Adrenal gland (tissue), 12 donors: ENCODE data around the gene AUTS2. TPM values are rescaled to one million over a fixed set of nuclear protein-coding genes. Genes with fewer than 3 reads are reported as not detected.

Experiments
- DNase-seq, 7 donors: peaks; one replicate each; pipeline ENCODE4 v3.0.0-alpha.2; 2019 to 2020
- H3K27ac ChIP-seq, 5 donors: fragments of 200-600 bp; sonication (generic) in 4 of 5; 1 replicate in 3 of 5; 2 replicates in 2 of 5; pipeline versions ENCODE4 v1.5.1 to v1.8.0; 2016 to 2020; ENCODE audit warnings: mild to moderate bottlenecking in 1 of 5
- H3K27me3 ChIP-seq: fragments of 200-600 bp; 2 replicates; pipeline ENCODE4 v1.8.0; 2021
- H3K36me3 ChIP-seq, 2 donors: fragments of 200-600 bp; replicated peaks in 1 of 2; 1 replicate in 1 of 2; 2 replicates in 1 of 2; pipeline versions ENCODE4 v1.5.1 to v1.8.0; 2018 to 2022
- H3K4me1 ChIP-seq, 2 donors: fragments of 200-600 bp; replicated peaks in 1 of 2; 1 replicate in 1 of 2; 2 replicates in 1 of 2; pipeline versions ENCODE4 v1.5.1 to v1.8.0; 2018 to 2021
- H3K4me3 ChIP-seq, 4 donors: fragments of 200-600 bp; sonication (generic) in 3 of 4; one replicate each; pipeline ENCODE4 v1.5.1; 2016 to 2018
- H3K9me3 ChIP-seq, 3 donors: fragments of 200-600 bp; sonication (generic) in 1 of 3; replicated peaks in 1 of 3; 1 replicate in 2 of 3; 2 replicates in 1 of 3; pipeline versions ENCODE4 v1.5.1 to v1.8.0; 2016 to 2021
- POLR2A ChIP-seq, 2 donors: fragments of 450-650 bp; IDR thresholded peaks; one replicate each; pipeline ENCODE4 v1.6.1; 2017; ENCODE audit warnings: antibody characterized with exemption in 2 of 2, mild to moderate bottlenecking in 2 of 2, moderate library complexity in 1 of 2
- WGBS, 4 donors: extraction: QIAGEN DNeasy Blood & Tissue Kit in 2 of 4; methylation state at CpG; one replicate each; pipeline versions ENCODE4 v1.1.5 to v1.1.7; 2013 to 2017; 5-methylcytosine and 5-hydroxymethylcytosine counted together
- intact Hi-C, 2 donors: fragments of 100-400 bp; cut with DNase I; formaldehyde crosslinking; loops; one replicate each; pipeline versions ENCODE4 v1.14.1 to v1.15.0; 2022 to 2023
- polyA plus RNA-seq, 3 donors: library from polyadenylated mRNA; stranded (reverse); fragments of 200-250 nt in 2 of 3; fragments of 350-450 nt in 1 of 3; fragmentation: Illumina TruSeq in 1 of 3; extraction: RNeasy Lipid Tissue Mini Kit (QIAGEN cat#74804) in 1 of 3; gene quantifications; one replicate each; pipeline ENCODE4 v1.2.3, GENCODE V29; 2013 to 2014
- total RNA-seq, 9 donors: library from RNA; depleted of rRNA in 4 of 9; stranded (reverse); fragments of >200 nt in 4 of 9; fragments of 120-200 nt in 1 of 9; fragmentation: NEBNext Ultra II Directional in 1 of 9; extraction: Animal tissue kit (Norgen Biotek cat#: 25700) in 1 of 9; gene quantifications; one replicate each; pipeline versions ENCODE4 v1.1.0 to v1.2.4, GENCODE V29; 2013 to 2023
- TF ChIP-seq, protein P1 (sequence below), 6 experiments: fragments of 450-650 bp in 4 of 6; fragments of 200-600 bp in 2 of 6; sonication (generic) in 1 of 6; IDR thresholded peaks; 1 replicate in 5 of 6; 2 replicates in 1 of 6; pipeline versions ENCODE4 v1.5.1 to v1.8.0; 2016 to 2021; ENCODE audit warnings: antibody characterized with exemption in 6 of 6, mild to moderate bottlenecking in 2 of 6, moderate library complexity in 1 of 6
- donor health status: healthy with polysubstance abuse.
- donor health status: Bipolar disorder and iron deficiency.
- donor health status: DM: yes; HTN: yes; CAD: no.
- donor health status: DM: no; HTN: no; CAD: no.
- donor health status: DM: no; HTN: no; CAD: no.
- donor health status: DM: yes; HTN: yes; CAD: no.

AUTS2 gene
- total and polyA plus RNA-seq, 12 donors: 6.4 to 44.0 (median 15.2) TPM

DNA sequence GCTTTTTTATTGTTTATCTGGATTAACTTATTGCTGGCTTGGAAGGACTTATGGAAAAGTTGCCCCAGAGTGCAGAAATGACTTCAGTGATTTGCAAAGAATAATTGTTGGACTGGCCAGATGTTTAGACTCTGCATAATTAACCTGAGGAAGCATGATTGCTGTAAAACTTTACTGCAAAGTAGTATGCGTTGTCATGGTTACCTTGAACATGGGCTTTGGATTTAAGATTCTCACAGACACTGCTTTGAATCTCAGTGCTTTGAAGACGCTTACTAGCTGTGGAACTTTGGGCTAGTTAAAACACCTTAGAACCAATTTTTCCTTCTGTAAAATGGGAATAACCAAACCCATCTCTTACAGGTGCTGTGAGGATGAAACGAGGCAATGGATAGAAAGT is 1108.4 kb downstream of the AUTS2 start:
- no peaks in the 10 kb centered on the region for H3K4me1 ChIP-seq
- H3K4me3 ChIP-seq: no peak overlapping the region
- intact Hi-C loops: no loop called here
- no peak for TF ChIP-seq POLR2A (IDR thresholded peaks at IDR 0.05)
- TF ChIP-seq, protein P1, sequence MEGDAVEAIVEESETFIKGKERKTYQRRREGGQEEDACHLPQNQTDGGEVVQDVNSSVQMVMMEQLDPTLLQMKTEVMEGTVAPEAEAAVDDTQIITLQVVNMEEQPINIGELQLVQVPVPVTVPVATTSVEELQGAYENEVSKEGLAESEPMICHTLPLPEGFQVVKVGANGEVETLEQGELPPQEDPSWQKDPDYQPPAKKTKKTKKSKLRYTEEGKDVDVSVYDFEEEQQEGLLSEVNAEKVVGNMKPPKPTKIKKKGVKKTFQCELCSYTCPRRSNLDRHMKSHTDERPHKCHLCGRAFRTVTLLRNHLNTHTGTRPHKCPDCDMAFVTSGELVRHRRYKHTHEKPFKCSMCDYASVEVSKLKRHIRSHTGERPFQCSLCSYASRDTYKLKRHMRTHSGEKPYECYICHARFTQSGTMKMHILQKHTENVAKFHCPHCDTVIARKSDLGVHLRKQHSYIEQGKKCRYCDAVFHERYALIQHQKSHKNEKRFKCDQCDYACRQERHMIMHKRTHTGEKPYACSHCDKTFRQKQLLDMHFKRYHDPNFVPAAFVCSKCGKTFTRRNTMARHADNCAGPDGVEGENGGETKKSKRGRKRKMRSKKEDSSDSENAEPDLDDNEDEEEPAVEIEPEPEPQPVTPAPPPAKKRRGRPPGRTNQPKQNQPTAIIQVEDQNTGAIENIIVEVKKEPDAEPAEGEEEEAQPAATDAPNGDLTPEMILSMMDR (IDR thresholded peaks at IDR 0.05): no peak
- DNase-seq: no peak
- WGBS, 4 donors: 94 to 98% (median 96%) methylated on average over 3 of the region's 3 CpGs
- H3K27me3 ChIP-seq: no peaks in the 10 kb centered on the region
- no peaks in the 10 kb centered on the region for H3K9me3 ChIP-seq
- H3K36me3 ChIP-seq: no peaks in the 10 kb centered on the region
- no peak overlapping the region for H3K27ac ChIP-seq

DNA sequence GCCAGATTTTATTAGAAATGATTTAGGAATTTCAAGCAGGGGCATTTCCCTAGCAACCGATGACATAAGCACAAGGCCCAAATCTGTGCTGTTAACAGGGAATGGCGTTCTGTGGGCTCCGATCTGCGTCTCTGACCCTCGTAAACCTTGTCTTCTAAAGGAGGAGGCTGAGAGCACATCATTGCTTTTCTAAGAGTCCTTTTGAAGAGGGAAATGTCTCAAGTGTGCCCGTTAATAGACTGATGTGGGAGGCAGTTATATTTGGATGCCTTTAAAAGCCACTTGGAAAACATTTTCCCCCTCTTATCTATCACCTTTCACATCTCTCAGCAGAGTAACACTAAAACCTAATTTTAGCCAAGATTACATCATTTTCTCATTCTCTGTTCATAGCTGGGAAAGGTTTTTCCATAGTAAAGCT is 1109.6 kb downstream of the AUTS2 start:
- H3K4me3 ChIP-seq: no peak overlapping the region
- 85 to 95% (median 90%) methylated on average over 6 of the region's 6 CpGs for WGBS, 4 donors
- DNase-seq: no peak
- TF ChIP-seq, protein P1 (IDR thresholded peaks at IDR 0.05): no peak
- TF ChIP-seq POLR2A (IDR thresholded peaks at IDR 0.05): no peak
- H3K9me3 ChIP-seq: no peaks in the 10 kb centered on the region
- no peak overlapping the region for H3K27ac ChIP-seq
- H3K36me3 ChIP-seq: no peaks in the 10 kb centered on the region
- H3K4me1 ChIP-seq: no peaks in the 10 kb centered on the region
- no peaks in the 10 kb centered on the region for H3K27me3 ChIP-seq
- intact Hi-C loops: no loop called here

DNA sequence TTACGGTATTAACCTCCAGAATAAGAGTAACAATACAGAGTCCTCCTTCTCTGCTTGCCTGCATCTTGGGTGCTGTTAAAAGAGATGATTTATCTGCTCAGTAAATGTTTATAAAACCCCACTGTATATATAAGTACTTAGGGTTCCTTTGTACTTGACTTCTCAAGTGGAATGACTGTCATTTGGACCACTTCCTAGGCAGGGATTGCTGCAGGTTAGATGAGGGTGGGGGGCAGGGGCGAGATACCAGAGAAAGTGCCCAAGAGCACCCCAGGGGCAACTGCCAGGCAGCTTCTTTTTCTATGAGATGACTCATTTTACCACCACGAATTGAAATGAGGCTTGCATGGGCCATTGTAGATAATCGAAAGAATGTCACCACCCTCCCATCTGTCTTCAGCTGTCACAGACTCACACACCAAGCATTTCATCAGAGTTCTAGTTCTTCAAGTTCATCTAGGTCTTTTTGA is 1111.8 kb downstream of the AUTS2 start:
- peak in 4 of 7 donors; percentile 26 to 59 (median 36) for DNase-seq
- WGBS, 4 donors: 43 to 53% (median 49%) methylated on average over 4 of the region's 4 CpGs
- no peaks in the 10 kb centered on the region for H3K4me1 ChIP-seq
- no peak overlapping the region for H3K4me3 ChIP-seq
- no peaks in the 10 kb centered on the region for H3K9me3 ChIP-seq
- no peaks in the 10 kb centered on the region for H3K27me3 ChIP-seq
- TF ChIP-seq POLR2A (IDR thresholded peaks at IDR 0.05): no peak
- TF ChIP-seq, protein P1 (IDR thresholded peaks at IDR 0.05): no peak
- intact Hi-C loops: no loop called here
- no peak overlapping the region for H3K27ac ChIP-seq
- H3K36me3 ChIP-seq: no peaks in the 10 kb centered on the region

DNA sequence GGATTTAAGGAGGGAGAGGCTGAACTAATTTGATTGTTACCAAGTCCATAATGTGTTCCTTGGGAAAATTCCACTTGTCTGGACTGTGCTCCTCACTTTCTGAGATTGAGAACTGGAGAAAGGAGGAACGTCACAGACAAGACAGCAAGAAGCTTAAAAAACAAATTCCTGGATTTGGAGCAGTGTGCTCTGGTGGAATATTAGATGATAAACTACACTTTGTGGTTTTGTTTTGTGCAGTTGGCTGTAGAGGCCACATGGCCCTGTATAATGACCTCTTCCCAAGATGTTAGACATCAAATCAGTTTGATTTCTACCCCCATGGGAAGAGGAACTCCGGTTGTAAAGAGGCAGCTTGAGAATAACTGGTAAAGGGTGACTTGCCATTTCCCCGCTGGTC is 1112.4 kb downstream of the AUTS2 start:
- no peaks in the 10 kb centered on the region for H3K27me3 ChIP-seq
- no peaks in the 10 kb centered on the region for H3K36me3 ChIP-seq
- H3K4me3 ChIP-seq: no peak overlapping the region
- no peaks in the 10 kb centered on the region for H3K9me3 ChIP-seq
- WGBS, 4 donors: 77 to 83% (median 81%) methylated on average over 3 of the region's 3 CpGs
- H3K4me1 ChIP-seq: no peaks in the 10 kb centered on the region
- intact Hi-C loops: no loop called here
- DNase-seq: no peak
- no peak overlapping the region for H3K27ac ChIP-seq
- TF ChIP-seq, protein P1 (IDR thresholded peaks at IDR 0.05): no peak
- no peak for TF ChIP-seq POLR2A (IDR thresholded peaks at IDR 0.05)
